Measurements from ENCODE around the gene PRKD2. TPM values are rescaled to one million over a fixed set of nuclear protein-coding genes. Genes with fewer than 3 reads are reported as not detected.
"Not testable (repeated sequence)": the region's sequence is repeated elsewhere in the genome, so short reads cannot be mapped to it uniquely, and the experiment has no call there.

The PRKD2 gene
- polyA plus RNA-seq, 1 donor from 2014 or later, result 8.0 TPM

- not testable (repeated sequence) for H3K4me3 ChIP-seq (ENCODE audit: low read length); H3K9ac ChIP-seq (ENCODE audit: low read length); H2AFZ ChIP-seq (ENCODE audit: low read depth, low read length); H3K79me2 ChIP-seq (replicated peaks; ENCODE audit: insufficient read depth, low read length); H3K36me3 ChIP-seq (ENCODE audit: insufficient read depth, low read length); H3K9me2 ChIP-seq (ENCODE audit: insufficient read depth, low read length); H3F3A ChIP-seq (ENCODE audit: insufficient read depth, low read length, poor library complexity, severe bottlenecking); H4K20me1 ChIP-seq (ENCODE audit: insufficient read depth); H3K27ac ChIP-seq (ENCODE audit: low read length); H3K4me2 ChIP-seq (ENCODE audit: low read length); H3K9me3 ChIP-seq (ENCODE audit: low read length); H3K27me3 ChIP-seq (ENCODE audit: insufficient read depth, low read depth, low read length)
Measured at GRCh38 chr19:46712768-46713338, 4.1 kb downstream of the PRKD2 start.

DNA sequence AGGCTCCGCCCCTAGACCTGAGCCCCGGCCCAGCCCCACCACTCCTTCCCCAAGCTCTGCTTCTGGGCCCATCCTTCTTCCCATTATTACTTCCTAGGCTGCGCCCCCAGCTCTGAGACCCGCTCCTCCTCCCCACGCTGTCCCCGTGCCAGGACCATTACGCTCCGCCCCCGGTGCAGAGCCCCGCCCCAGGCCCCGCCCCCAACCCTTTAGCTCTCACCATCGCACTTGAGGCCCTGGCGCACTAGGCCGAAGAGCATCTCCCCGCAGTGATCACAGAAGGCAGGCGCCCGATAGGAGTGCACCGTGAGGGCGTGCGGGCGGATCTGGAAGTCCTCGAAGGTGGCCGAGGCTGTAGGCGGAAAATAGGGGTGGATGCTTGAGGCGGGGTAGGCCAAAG is 6.2 kb downstream of the PRKD2 start:
- H3K79me2 ChIP-seq (replicated peaks; ENCODE audit: insufficient read depth, low read length), result no peaks in the 10 kb centered on the region
- no peaks in the 10 kb centered on the region for H3K36me3 ChIP-seq (ENCODE audit: insufficient read depth, low read length)
- TF ChIP-seq TAF1 (IDR thresholded peaks at IDR 0.05; ENCODE audit: low read depth) (no peak), POLR2AphosphoS5 (IDR thresholded peaks at IDR 0.05) (no peak), MXI1 (conservative IDR thresholded peaks at IDR 0.05; ENCODE audit: poor library complexity, severe bottlenecking) (no peak), EP300 (conservative IDR thresholded peaks at IDR 0.05; ENCODE audit: poor library complexity, severe bottlenecking) (no peak), SMC3 (conservative IDR thresholded peaks at IDR 0.05; ENCODE audit: poor library complexity) (no peak), RAD21 (conservative IDR thresholded peaks at IDR 0.05) (no peak), EZH2 (IDR thresholded peaks at IDR 0.05; ENCODE audit: borderline replicate concordance, insufficient read depth, low read length, poor library complexity, severe bottlenecking) (no peak), REST (IDR thresholded peaks at IDR 0.05; ENCODE audit: borderline replicate concordance) (no peak)
- TF ChIP-seq, protein P1, sequence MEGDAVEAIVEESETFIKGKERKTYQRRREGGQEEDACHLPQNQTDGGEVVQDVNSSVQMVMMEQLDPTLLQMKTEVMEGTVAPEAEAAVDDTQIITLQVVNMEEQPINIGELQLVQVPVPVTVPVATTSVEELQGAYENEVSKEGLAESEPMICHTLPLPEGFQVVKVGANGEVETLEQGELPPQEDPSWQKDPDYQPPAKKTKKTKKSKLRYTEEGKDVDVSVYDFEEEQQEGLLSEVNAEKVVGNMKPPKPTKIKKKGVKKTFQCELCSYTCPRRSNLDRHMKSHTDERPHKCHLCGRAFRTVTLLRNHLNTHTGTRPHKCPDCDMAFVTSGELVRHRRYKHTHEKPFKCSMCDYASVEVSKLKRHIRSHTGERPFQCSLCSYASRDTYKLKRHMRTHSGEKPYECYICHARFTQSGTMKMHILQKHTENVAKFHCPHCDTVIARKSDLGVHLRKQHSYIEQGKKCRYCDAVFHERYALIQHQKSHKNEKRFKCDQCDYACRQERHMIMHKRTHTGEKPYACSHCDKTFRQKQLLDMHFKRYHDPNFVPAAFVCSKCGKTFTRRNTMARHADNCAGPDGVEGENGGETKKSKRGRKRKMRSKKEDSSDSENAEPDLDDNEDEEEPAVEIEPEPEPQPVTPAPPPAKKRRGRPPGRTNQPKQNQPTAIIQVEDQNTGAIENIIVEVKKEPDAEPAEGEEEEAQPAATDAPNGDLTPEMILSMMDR (IDR thresholded peaks at IDR 0.05; ENCODE audit: poor library complexity, severe bottlenecking), result no peak
- no peaks in the 10 kb centered on the region for H3K9me3 ChIP-seq (ENCODE audit: low read length)
- no peak overlapping the region for H2AFZ ChIP-seq (ENCODE audit: low read depth, low read length)
- no peak overlapping the region for H3K27ac ChIP-seq (ENCODE audit: low read length)
- no peak overlapping the region for H3K9ac ChIP-seq (ENCODE audit: low read length)
- no peaks in the 10 kb centered on the region for H4K20me1 ChIP-seq (ENCODE audit: insufficient read depth)
- H3K27me3 ChIP-seq (ENCODE audit: insufficient read depth, low read depth, low read length), result no peaks in the 10 kb centered on the region
- no peaks in the 10 kb centered on the region for H3F3A ChIP-seq (ENCODE audit: insufficient read depth, low read length, poor library complexity, severe bottlenecking)
- no peaks in the 10 kb centered on the region for H3K9me2 ChIP-seq (ENCODE audit: insufficient read depth, low read length)
- H3K4me2 ChIP-seq (ENCODE audit: low read length), result no peak overlapping the region
- H3K4me3 ChIP-seq (ENCODE audit: low read length), result no peak overlapping the region
